H1 (cell line): ENCODE measurements around the gene CHCHD6. TPM values are rescaled to one million over a fixed set of nuclear protein-coding genes. Genes with fewer than 3 reads are reported as not detected.

Source experiments
- CTCF ChIA-PET: fragments of 300-600 bp; sonication (Branson Sonifier 250); formaldehyde crosslinking; loops from one replicate; lab custom pipeline; 2021; ENCODE audit not compliant: partially characterized antibody; lab: Charles Lee
- POLR2A ChIA-PET: fragments of 300-600 bp; sonication (Branson Sonifier 250); formaldehyde crosslinking; loops from one replicate; lab custom pipeline; 2021; ENCODE audit warnings: inconsistent platforms; ENCODE audit not compliant: partially characterized antibody; lab: Charles Lee
- DNase-seq, 2 experiments: peaks; one replicate each; pipeline versions ENCODE4 v3.0.0 to v3.0.0-alpha.2; 2010 to 2022; ENCODE audit warnings: low spot score in 2 of 2, low read depth in 1 of 2, mixed read lengths in 1 of 2
- FAIRE-seq: peaks from 2 replicates; lab custom pipeline; 2011; peaks lifted over from hg19 to GRCh38; lab: Jason Lieb, UNC
- H2AFZ ChIP-seq: 2 replicates; pipeline ENCODE4 v1.8.1; 2012; ENCODE audit warnings: low read length, inconsistent platforms
- H2AK5ac ChIP-seq: 2 replicates; pipeline ENCODE4 v1.6.1; 2013; ENCODE audit warnings: low read depth, low read length
- H2BK120ac ChIP-seq: replicated peaks from 2 replicates; pipeline ENCODE3; 2013; ENCODE audit warnings: low read depth, low read length, inconsistent platforms
- H2BK12ac ChIP-seq: 2 replicates; pipeline ENCODE4 v1.6.1; 2013; ENCODE audit warnings: low read depth, low read length
- H2BK15ac ChIP-seq: 2 replicates; pipeline ENCODE4 v1.6.1; 2013; ENCODE audit warnings: low read length
- H2BK20ac ChIP-seq: 2 replicates; pipeline ENCODE4 v1.6.1; 2013; ENCODE audit warnings: low read length
- H2BK5ac ChIP-seq: 2 replicates; pipeline ENCODE4 v1.6.1; 2013; ENCODE audit warnings: low read depth, low read length
- H3K14ac ChIP-seq: 2 replicates; pipeline ENCODE4 v1.6.1; 2013; ENCODE audit warnings: inconsistent platforms; ENCODE audit not compliant: insufficient read length
- H3K18ac ChIP-seq: 2 replicates; pipeline ENCODE4 v1.6.1; 2013; ENCODE audit warnings: low read length; ENCODE audit errors: extremely low read depth
- H3K23ac ChIP-seq: 2 replicates; pipeline ENCODE4 v1.6.1; 2013; ENCODE audit warnings: inconsistent platforms; ENCODE audit not compliant: insufficient read length
- H3K23me2 ChIP-seq: 2 replicates; pipeline ENCODE4 v1.6.1; 2013; ENCODE audit warnings: low read depth, low read length
- H3K27ac ChIP-seq: 2 replicates; pipeline ENCODE4 v1.6.1; 2011; ENCODE audit warnings: low read depth, low read length, inconsistent platforms
- H3K27me3 ChIP-seq, 4 experiments: replicated peaks in 1 of 4; 1 replicate in 1 of 4; 2 replicates in 3 of 4; pipeline versions ENCODE4 v1.6.1 to v1.8.1; 2011 to 2013; ENCODE audit warnings: low read length in 3 of 4, mild to moderate bottlenecking in 3 of 4, inconsistent platforms in 2 of 4, mixed read lengths in 2 of 4, moderate library complexity in 1 of 4; ENCODE audit not compliant: control insufficient read depth in 3 of 4, insufficient read depth in 3 of 4; ENCODE audit errors: extremely low read depth in 1 of 4
- H3K36me3 ChIP-seq, 4 experiments: 2 replicates each; pipeline versions ENCODE4 v1.6.1 to v1.8.1; 2011 to 2013; ENCODE audit warnings: mild to moderate bottlenecking in 4 of 4, low read length in 3 of 4, moderate library complexity in 2 of 4, control low read depth in 1 of 4, inconsistent platforms in 1 of 4; ENCODE audit not compliant: insufficient read depth in 4 of 4, control insufficient read depth in 2 of 4
- H3K4ac ChIP-seq: replicated peaks from 2 replicates; pipeline ENCODE3; 2013; ENCODE audit warnings: low read length, low read depth, mixed read lengths, inconsistent platforms; ENCODE audit not compliant: insufficient read length
- H3K4me1 ChIP-seq, 4 experiments: replicated peaks in 1 of 4; 1 replicate in 1 of 4; 2 replicates in 3 of 4; pipeline versions ENCODE4 v1.6.1 to v1.8.1; 2011 to 2013; ENCODE audit warnings: low read length in 3 of 4, inconsistent platforms in 2 of 4, mixed read lengths in 1 of 4; ENCODE audit not compliant: insufficient read depth in 4 of 4, control insufficient read depth in 3 of 4
- H3K4me2 ChIP-seq, 2 experiments: 2 replicates each; pipeline versions ENCODE4 v1.6.1 to v1.8.1; 2011 to 2013; ENCODE audit warnings: low read depth in 2 of 2, low read length in 2 of 2, control low read depth in 1 of 2, inconsistent platforms in 1 of 2, mild to moderate bottlenecking in 1 of 2; ENCODE audit not compliant: insufficient read depth in 1 of 2
- H3K4me3 ChIP-seq, 4 experiments: fragments of 200-600, 300-600 bp in 1 of 4; sonication (generic), shearing (Covaris generic), sonication (Bioruptor Twin) in 1 of 4; 2 replicates each; pipeline versions ENCODE4 v1.5.1 to v1.8.1; 2011 to 2016; ENCODE audit warnings: low read length in 4 of 4, low read depth in 3 of 4, control low read depth in 2 of 4, inconsistent platforms in 2 of 4, mild to moderate bottlenecking in 2 of 4, mixed read lengths in 1 of 4, moderate library complexity in 1 of 4; ENCODE audit not compliant: insufficient read depth in 2 of 4; ENCODE audit errors: extremely low read depth in 1 of 4
- H3K56ac ChIP-seq: replicated peaks from 2 replicates; pipeline ENCODE3; 2013; ENCODE audit warnings: low read depth, mild to moderate bottlenecking, mixed read lengths, low read length, inconsistent platforms; ENCODE audit not compliant: insufficient read length
- H3K79me1 ChIP-seq: 2 replicates; pipeline ENCODE4 v1.6.1; 2013; ENCODE audit warnings: low read depth, low read length, control low read depth
- H3K79me2 ChIP-seq, 2 experiments: 2 replicates each; pipeline versions ENCODE4 v1.6.1 to v1.8.1; 2012 to 2013; ENCODE audit warnings: low read length in 2 of 2, mild to moderate bottlenecking in 2 of 2, inconsistent platforms in 1 of 2; ENCODE audit not compliant: insufficient read depth in 2 of 2, control insufficient read depth in 1 of 2
- H3K9ac ChIP-seq, 4 experiments: replicated peaks in 1 of 4; 1 replicate in 1 of 4; 2 replicates in 3 of 4; pipeline versions ENCODE4 v1.6.1 to v1.8.1; 2011 to 2013; ENCODE audit warnings: low read depth in 3 of 4, low read length in 3 of 4, control low read depth in 2 of 4, mild to moderate bottlenecking in 2 of 4, moderate library complexity in 2 of 4, inconsistent platforms in 1 of 4; ENCODE audit errors: extremely low read depth in 1 of 4
- H3K9me3 ChIP-seq, 2 experiments: 2 replicates each; pipeline versions ENCODE4 v1.6.1 to v1.8.1; 2012 to 2013; ENCODE audit warnings: mild to moderate bottlenecking in 2 of 2, moderate library complexity in 2 of 2, control low read depth in 1 of 2, inconsistent platforms in 1 of 2, low read depth in 1 of 2, low read length in 1 of 2, mixed read lengths in 1 of 2; ENCODE audit not compliant: insufficient read depth in 2 of 2
- H4K20me1 ChIP-seq, 2 experiments: replicated peaks in 1 of 2; 2 replicates each; pipeline versions ENCODE3 to v1.8.1; 2011 to 2013; ENCODE audit warnings: inconsistent platforms in 2 of 2, low read length in 2 of 2, mild to moderate bottlenecking in 1 of 2; ENCODE audit not compliant: insufficient read depth in 2 of 2, control insufficient read depth in 1 of 2
- H4K5ac ChIP-seq: 2 replicates; pipeline ENCODE4 v1.6.1; 2013; ENCODE audit warnings: low read length, low read depth, mixed read lengths, inconsistent platforms; ENCODE audit not compliant: insufficient read length
- H4K8ac ChIP-seq: 2 replicates; pipeline ENCODE4 v1.8.0; 2013; ENCODE audit warnings: mild to moderate bottlenecking, moderate library complexity, low read length, inconsistent platforms; ENCODE audit not compliant: insufficient read depth; ENCODE audit errors: extremely low read depth
- H4K91ac ChIP-seq: replicated peaks from 2 replicates; pipeline ENCODE3; 2013; ENCODE audit warnings: low read length, mixed read lengths, inconsistent platforms; ENCODE audit not compliant: insufficient read length
- ATF3 ChIP-seq: IDR thresholded peaks from 2 replicates; pipeline ENCODE4 v1.6.1; 2011; ENCODE audit warnings: low read depth, mild to moderate bottlenecking, low read length; ENCODE audit not compliant: insufficient read depth
- BACH1 ChIP-seq: IDR thresholded peaks from 2 replicates; pipeline ENCODE4 v1.6.1; 2012; ENCODE audit warnings: low read length, improper control_type of control experiment
- BRCA1 ChIP-seq: IDR thresholded peaks from 2 replicates; pipeline ENCODE4 v1.6.1; 2012; ENCODE audit warnings: low read depth, low read length, improper control_type of control experiment
- CBX8 ChIP-seq: fragments of 300-800, 300-1000 bp; sonication (generic); IDR thresholded peaks from 2 replicates; pipeline ENCODE4 v1.7.1; 2016; ENCODE audit warnings: low read depth, low read length, borderline replicate concordance
- CHD1 ChIP-seq: IDR thresholded peaks from 2 replicates; pipeline ENCODE4 v1.6.1; 2012; ENCODE audit warnings: low read depth, low read length, improper control_type of control experiment
- EGR1 ChIP-seq: IDR thresholded peaks from 2 replicates; pipeline ENCODE4 v1.6.1; 2011; ENCODE audit warnings: low read depth, low read length, borderline replicate concordance
- HDAC6 ChIP-seq: IDR thresholded peaks from one replicate; pipeline ENCODE4 v1.7.1; 2012; ENCODE audit warnings: low read depth, mild to moderate bottlenecking, inconsistent platforms, low read length, moderate library complexity
- JUND ChIP-seq: IDR thresholded peaks from 2 replicates; pipeline ENCODE4 v1.6.1; 2011; ENCODE audit warnings: mild to moderate bottlenecking, improper control_type of control experiment, low read length
- KDM1A ChIP-seq: fragments of 200-600, 300-600 bp; sonication (generic); IDR thresholded peaks from 2 replicates; pipeline ENCODE4 v1.7.1; 2016; ENCODE audit warnings: mild to moderate bottlenecking, low read length, borderline replicate concordance
- NANOG ChIP-seq: IDR thresholded peaks from 2 replicates; pipeline ENCODE4 v1.6.1; 2011; ENCODE audit warnings: low read length, low read depth, mild to moderate bottlenecking, inconsistent platforms; ENCODE audit not compliant: insufficient read depth, poor library complexity, severe bottlenecking
- POLR2A ChIP-seq, 2 experiments: IDR thresholded peaks; 1 replicate in 1 of 2; 2 replicates in 1 of 2; pipeline ENCODE4 v1.6.1; 2011; ENCODE audit warnings: low read depth in 2 of 2, low read length in 2 of 2, mild to moderate bottlenecking in 2 of 2; ENCODE audit errors: control extremely low read depth in 1 of 2
- RAD21 ChIP-seq, 2 experiments: IDR thresholded peaks in 1 of 2; conservative IDR thresholded peaks in 1 of 2; 2 replicates each; pipeline ENCODE4 v1.6.1; 2011; ENCODE audit warnings: low read depth in 2 of 2, low read length in 2 of 2, improper control_type of control experiment in 1 of 2, inconsistent platforms in 1 of 2, mild to moderate bottlenecking in 1 of 2, moderate library complexity in 1 of 2
- TBP ChIP-seq: IDR thresholded peaks from 2 replicates; pipeline ENCODE4 v1.6.1; 2011; ENCODE audit warnings: low read depth, low read length, improper control_type of control experiment
- WGBS, 2 experiments: shearing (Covaris generic) in 1 of 2; methylation state at CpG; one replicate each; pipeline versions ENCODE4 v1.1.6 to v1.1.7; 2013 to 2015; ENCODE audit warnings: low lambda C conversion rate in 2 of 2, mixed read lengths in 2 of 2, inconsistent platforms in 1 of 2, low coverage in 1 of 2, missing lambda C conversion rate in 1 of 2; ENCODE audit not compliant: insufficient replicate concordance in 2 of 2, insufficient coverage in 1 of 2, insufficient read length in 1 of 2; ENCODE audit errors: extremely low coverage in 1 of 2, missing lambda C conversion rate in 1 of 2; 5-methylcytosine and 5-hydroxymethylcytosine counted together
- polyA plus RNA-seq, 7 experiments: library from polyadenylated mRNA; depleted of rRNA in 3 of 7; stranded (reverse) in 5 of 7; unstranded in 2 of 7; fragments of >200 nt in 5 of 7; fragments of 200-250 nt in 2 of 7; gene quantifications; 1 replicate in 5 of 7; 2 replicates in 1 of 7; 4 replicates in 1 of 7; pipeline versions ENCODE4 v1.2.1 to v1.2.3, GENCODE V29; 2011 to 2013; ENCODE audit warnings: missing spikeins in 2 of 7, mixed read lengths in 2 of 7
- total RNA-seq: library from RNA; stranded (reverse); fragmentation: NEBNext Ultra II Directional; extraction: Animal tissue kit (Norgen Biotek cat#: 25700); gene quantifications from 2 replicates; pipeline ENCODE4 v1.2.1, GENCODE V29; 2021

The CHCHD6 gene
- total and polyA plus RNA-seq, 2 of the 8 experiments (the other 6 are each of a cell fraction or from before 2014, with no cell fraction given): 32.4 to 37.6 TPM

- Histone ChIP-seq H3K4me2 (no peak overlapping the region), H3K9me3 (no peaks in the 10 kb centered on the region)
- POLR2A ChIA-PET: no interaction called here
- TF ChIP-seq NANOG (no peak), HDAC6 (no peak), RAD21 (IDR thresholded peaks at IDR 0.05 in 1 of 2, conservative IDR thresholded peaks at IDR 0.05 in 1 of 2; ENCODE audit: low read depth in 2 of 2, low read length in 2 of 2) (no peak), ATF3 (no peak), JUND (no peak), TBP (no peak), CBX8 (no peak), BRCA1 (no peak), CHD1 (no peak), KDM1A (no peak), EGR1 (no peak), POLR2A (IDR thresholded peaks at IDR 0.05; ENCODE audit: control extremely low read depth in 1 of 2, low read depth in 2 of 2, low read length in 2 of 2) (no peak), BACH1 (no peak)
Measured at GRCh38 chr3:126665221-126665936, 38.7 kb upstream of the CHCHD6 start.

More at GRCh38 chr3:126665221-126665936, 38.7 kb upstream of the CHCHD6 start:
- no peaks in the 10 kb centered on the region for H3K36me3 ChIP-seq
- no peak overlapping the region for H2BK20ac ChIP-seq
- FAIRE-seq (no peak), DNase-seq (no peak)
- 94% methylated on average over 6 of the region's 6 CpGs; no CpG with 5 or more reads in 1 of the 2 experiments for WGBS, 2 experiments
- H3K23me2 ChIP-seq: no peaks in the 10 kb centered on the region
- no peak overlapping the region for H3K14ac ChIP-seq
- no peaks in the 10 kb centered on the region for H3K79me1 ChIP-seq
- H3K56ac ChIP-seq: no peak overlapping the region
- no peak overlapping the region for H3K23ac ChIP-seq
- H3K18ac ChIP-seq: no peak overlapping the region
- H3K27ac ChIP-seq: no peak overlapping the region
- no peak overlapping the region for H3K4me3 ChIP-seq
- no peaks in the 10 kb centered on the region; a peak in 2 of 7 replicates for H3K4me1 ChIP-seq
- H2AFZ ChIP-seq: no peak overlapping the region; the same call in 1 of the 2 replicates
- no peak overlapping the region for H3K4ac ChIP-seq
- no peak overlapping the region for H2BK12ac ChIP-seq
- H2BK120ac ChIP-seq: no peak overlapping the region
- no peaks in the 10 kb centered on the region; a peak in 2 of 7 replicates for H3K27me3 ChIP-seq
- peaks cover 0 to 2% of the 10 kb centered on the region in 2 experiments for H4K20me1 ChIP-seq
- no peak overlapping the region for H4K91ac ChIP-seq
- H4K5ac ChIP-seq: no peak overlapping the region
- H3K79me2 ChIP-seq: no peaks in the 10 kb centered on the region
- no peak overlapping the region for H2BK5ac ChIP-seq
- H2AK5ac ChIP-seq: no peak overlapping the region
- H2BK15ac ChIP-seq: no peak overlapping the region
- H4K8ac ChIP-seq: no peak overlapping the region
- no peak overlapping the region for H3K9ac ChIP-seq
- CTCF ChIA-PET: interaction anchor here (0.7 to 2.1 kb wide), 8 partner anchors 8 to 695 kb away, joined by 3 to 6 read pairs (median 3); no protein-coding TSS in a partner anchor
